Erythroblast (primary cell): ENCODE measurements around the gene FAM149B1.

Experiments used
- GATA1 ChIP-seq: IDR thresholded peaks from 2 replicates; pipeline ENCODE4 v1.6.1; 2011; ENCODE audit warnings: low read depth, mild to moderate bottlenecking, control low read depth, low read length, moderate library complexity
- POLR2A ChIP-seq: IDR thresholded peaks from 2 replicates; pipeline ENCODE4 v1.6.1; 2011; ENCODE audit warnings: mild to moderate bottlenecking, low read length

GRCh38 chr10:73247509-73248258, 79.8 kb downstream of the FAM149B1 start:
- TF ChIP-seq POLR2A = no peak
- TF ChIP-seq GATA1 = no peak
